NK-92 (cell line): ENCODE data around the gene PNMA8C.
"Not testable (repeated sequence)": the region's sequence is repeated elsewhere in the genome, so short reads cannot be mapped to it uniquely, and the experiment has no call there.

Experiments
- DNase-seq: peaks from one replicate; lab custom pipeline; 2025; ENCODE audit not compliant: unreplicated experiment; lab: John Stamatoyannopoulos, UW

PNMA8C gene

DNA sequence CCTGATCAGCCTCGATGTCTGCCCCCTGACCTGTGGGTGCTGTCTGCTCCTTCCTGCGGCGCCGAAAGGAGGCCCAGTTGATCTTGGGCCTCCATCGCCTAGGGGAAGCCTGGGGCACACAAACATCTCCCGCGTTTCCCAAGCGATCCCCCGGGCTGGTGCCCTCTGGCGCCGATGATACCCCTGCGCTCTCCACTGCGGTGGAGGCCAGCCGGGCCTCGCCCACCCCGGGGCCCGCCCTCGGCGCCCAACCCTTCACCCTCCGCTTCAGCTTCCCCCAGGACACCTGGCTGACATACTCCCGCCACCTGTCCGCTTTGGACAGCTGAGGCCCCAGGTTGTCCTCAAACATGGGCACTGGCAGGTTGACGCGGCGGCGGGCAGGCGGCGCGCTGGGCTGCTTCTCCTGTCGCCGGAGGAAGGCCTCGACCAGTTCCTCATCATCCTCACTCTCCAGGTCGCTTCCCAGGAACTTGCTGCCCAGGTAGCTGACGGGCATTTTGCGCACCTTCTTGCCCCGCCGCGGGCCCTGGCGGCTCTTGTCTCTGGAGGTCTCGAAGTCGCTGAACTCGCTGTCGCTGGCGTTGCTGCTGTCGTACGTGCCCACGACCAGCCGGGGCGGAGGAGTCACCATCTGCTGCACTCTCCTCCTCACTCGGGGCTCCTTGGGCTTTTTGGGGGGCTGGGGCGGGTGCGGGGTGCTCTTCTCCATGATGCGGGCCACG lies 16.6 kb downstream of the PNMA8C start:
- no peak for DNase-seq

DNA sequence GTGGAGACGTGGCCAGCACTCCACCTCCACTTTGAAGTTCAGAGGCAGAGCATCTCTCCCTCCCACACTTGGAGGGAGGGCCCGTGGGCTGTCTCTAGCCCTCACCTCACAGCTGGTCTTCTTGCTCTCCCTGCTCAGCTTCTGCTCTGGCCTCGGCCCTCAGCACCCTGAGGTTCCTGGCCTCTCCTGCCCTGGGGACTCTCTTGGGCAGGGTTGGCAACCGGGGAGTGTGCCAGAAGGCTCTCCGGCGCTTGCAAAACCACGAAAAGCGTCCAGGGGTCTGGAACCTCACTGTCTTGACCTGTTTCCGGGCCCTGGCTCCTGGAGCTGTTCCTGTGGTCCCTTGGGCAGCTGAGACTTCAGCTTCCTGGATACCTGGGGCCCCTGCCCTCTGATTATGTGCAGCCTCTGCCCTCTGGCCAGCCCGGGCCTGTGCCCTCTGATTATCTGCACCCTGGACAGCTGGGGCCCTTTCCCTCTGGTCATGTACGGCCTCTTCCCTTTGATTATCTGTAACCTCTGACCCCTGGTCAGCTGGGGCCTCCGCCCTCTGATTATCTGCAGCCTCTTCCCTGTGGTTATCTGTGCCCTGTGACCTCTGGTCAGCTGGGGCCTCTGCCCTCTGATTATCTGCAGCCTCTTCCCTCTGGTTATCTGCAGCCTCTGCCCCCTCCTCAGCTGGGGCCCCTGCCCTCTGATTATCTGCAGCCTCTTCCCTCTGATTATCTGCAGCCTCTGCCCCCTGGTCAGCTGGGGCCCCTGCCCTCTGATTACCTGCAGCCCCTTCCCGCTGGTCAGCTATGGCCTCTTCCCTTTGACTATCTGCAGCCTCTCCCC lies 17.4 kb downstream of the PNMA8C start:
- no peak for DNase-seq

DNA sequence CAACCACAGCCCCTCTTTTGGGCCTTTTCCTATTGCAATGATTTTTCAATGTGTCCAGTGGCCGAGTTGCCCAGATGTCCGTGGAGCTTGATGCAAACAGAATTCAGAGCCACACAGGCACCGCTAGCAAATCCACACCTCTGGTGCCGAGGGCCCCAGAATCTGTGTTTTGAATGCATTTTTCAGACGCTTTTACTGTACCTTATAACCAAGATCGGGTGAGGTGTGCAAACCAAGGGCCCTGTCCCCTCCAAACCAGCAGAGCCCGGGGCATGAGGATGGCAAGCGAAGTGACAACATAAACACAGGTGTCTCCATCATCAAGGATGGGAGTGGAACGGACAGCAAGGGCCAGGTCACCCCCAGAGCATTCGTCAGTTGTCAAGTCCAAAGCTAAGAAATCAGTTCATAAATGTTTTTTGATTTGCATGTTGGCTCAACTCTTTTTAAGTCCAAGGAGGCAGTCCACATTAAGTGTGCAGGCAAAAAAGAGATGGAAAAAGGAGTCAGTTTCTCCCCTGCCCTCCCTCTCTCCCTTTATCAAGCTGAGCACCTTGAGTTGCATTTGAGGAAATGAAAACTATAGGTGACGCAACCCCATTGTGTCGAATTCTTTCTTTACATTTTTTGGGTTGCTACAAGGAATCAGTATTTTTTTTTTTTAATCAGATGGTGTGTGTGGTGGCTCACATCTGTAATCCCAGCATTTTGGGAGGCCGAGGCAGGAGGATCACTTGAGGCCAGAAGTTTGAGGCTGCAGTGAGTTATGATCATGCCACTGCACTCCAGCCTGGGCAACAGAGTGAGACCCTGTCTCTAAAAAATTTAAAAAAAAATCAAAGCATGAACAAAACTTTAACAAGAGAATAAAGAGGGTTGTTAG lies 18.3 kb downstream of the PNMA8C start:
- DNase-seq = no peak

DNA sequence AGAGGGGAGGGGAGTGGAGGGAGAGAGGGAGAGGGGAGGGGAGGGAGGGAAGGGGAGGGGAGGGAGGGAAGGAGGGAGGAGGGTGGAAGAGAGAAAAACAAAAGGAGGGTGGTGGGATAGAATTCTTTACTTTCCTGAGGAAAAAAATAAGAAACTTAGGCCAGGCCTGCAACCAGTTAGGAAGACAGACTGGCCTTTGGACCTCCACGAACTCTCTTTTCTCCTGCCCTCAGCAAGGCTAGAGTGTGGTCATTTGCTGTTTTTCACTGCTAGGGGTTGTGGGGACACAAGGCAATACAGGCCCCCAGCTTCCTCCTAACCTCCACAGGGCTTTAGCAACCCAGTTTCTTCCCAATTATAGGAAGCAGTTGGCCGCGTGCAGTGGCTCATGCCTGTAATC lies 19.5 kb downstream of the PNMA8C start:
- no peak for DNase-seq

DNA sequence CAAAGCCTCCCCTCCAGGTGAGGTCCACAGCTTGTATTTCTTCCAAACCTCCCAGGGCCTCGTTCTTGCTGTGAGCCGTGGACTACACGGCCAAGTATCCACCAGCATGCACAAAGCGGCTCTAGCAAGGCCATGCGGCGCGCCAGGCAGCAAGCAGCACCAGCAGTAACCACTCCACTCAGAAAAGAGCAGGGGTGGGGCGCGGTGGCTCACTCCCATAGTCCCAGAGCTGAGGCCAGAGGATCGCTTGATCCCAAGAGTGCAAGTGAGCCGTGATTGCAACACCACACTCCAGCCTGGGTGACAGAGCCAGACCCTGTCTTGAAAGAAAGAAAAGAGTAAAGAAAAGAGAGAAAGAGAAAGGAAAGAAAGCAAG lies 20.1 kb downstream of the PNMA8C start:
- DNase-seq = no peak

DNA sequence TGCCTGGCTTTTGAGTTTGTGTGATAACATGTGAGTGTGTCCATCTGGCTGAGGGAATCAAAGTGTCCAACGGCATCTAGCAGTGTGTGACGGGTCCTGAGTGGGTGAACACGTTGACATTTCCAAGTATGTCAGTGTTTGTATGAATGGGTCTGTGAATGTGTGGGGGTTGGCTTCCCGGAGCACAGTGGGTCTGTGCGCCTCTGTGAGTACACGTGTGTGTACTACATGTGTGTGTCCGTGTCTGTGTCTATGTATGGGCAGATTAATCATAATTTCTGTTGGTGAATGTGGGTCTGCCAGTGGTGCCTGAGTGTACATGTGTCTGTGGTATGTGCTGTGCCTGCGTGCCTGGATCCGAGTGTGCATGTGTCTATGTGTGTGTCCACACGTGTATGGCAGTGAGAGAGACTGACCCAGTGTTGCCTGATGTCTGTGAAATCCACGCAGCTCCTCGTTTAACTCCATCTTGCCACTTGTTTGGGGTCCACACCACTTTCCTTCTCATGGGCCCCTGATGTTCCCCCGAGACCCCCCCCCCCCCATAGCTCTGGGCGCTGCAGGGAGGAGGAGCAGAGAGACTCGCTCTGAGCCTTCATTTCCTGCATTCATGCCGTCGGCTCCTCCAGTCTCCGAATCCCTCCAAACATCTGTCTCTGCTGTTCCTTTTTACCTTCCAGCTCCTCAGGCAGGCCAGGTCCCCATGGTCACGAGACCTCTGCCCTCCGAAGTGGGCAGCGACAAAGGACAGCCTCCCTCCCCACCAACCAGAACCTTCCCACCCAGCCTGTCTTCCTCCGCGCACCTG lies 20.7 kb downstream of the PNMA8C start:
- no peak for DNase-seq

DNA sequence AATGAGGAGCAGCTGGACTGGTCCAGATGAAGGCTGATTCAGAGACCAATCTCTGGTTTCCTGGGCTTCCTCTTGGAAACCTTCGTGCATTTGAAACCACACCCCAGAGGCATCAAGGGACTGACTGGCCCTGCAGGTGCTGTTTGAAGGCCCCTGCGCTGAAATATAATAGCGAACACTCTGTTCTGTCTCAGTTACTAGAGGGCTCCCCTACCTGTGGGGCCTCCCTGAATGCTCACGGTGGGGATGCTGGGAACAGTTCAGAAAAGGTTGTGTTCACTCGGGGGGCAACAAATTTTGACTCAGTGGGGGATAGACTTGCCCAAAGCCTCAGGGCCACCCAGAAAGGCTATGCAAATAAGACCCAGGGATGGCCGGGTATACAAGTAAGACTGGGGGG lies 21.8 kb downstream of the PNMA8C start:
- no peak for DNase-seq

DNA sequence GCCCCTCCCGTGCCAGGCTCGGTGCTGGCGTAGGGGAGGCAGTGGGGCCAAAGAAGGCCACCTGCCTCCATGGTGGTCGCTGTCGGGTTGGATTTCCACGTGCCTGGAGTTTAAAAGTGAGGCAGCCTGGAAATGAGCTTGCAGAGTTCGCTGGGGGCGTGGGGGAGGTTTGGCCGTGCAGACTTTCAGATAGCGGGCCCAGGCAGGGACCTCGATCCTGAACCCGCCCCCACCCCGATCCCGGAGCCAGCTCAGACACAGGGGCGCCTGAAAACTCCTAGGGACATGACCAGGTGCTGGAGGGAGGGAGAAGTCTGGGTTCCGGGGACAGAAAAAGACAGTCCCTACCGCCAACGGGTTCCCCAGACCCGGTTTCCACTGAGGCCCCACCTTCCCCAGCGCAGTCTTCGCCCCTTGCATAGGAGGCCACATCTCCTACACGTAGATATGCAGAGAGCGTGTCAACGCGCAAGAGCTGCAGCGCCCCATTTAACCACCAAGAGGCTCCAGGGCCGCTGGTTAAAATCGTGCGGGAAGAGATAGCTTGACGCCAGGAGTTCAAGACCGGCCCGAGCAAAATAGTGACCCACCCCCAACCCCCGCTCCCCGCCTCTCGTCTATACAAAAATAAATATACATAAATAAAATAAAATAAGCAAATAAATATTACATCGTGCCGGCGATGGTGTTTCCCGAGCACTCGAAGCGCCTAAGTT lies 23.8 kb downstream of the PNMA8C start:
- no peak for DNase-seq

DNA sequence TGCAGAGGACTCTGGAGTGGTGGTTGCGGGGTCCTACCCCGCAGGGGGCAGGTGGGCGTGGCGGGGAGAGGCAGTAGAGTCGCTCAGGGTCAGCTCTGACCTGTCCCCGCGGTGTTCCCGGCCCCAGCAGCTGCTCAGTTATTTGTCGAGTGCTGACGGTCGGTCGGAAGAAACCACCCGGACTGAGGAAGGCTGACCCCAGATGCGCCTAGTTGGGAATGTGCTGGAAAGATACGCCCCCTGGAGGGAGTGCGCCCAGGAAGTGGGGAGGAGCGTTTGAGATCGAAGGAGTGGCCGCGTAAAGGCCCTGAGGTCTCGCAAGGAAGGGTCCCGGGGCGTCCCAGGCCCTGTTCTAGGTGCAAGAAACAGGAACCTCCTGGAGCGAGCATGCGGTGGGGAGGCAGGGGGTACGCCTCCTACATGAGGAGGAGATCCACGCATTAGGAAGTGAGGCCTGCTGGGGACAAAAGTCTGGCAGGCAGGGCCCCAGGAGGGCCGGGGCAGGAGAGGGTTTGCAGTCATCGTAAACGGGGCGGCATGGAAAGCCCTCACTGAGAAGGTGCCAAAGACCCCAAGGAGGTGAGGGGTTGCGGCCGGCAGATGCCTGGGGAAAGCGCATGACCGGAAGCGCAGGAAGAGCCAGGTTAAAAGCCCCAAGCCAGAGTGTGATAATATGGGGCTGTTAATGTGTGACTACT lies 24.5 kb downstream of the PNMA8C start:
- no peak for DNase-seq

DNA sequence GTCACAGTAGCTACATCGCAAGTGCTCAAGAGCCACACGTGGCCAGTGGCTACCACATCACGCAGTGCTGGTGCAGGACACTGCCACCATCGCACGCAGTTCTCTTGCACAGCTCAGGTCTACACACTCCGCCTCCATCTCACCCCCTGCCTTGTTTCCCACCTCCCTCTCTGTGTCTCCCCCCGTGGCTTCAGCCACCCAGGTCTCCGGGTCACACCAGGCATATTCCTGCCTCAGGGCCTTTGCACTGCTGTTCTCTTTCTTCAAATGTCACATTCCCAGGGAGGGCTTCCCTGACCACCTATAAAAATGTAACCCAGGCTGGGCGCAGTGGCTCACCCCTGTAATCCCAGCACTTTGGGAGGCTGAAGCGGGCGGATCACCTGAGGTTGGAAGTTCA lies 26.0 kb downstream of the PNMA8C start:
- DNase-seq = no peak

DNA sequence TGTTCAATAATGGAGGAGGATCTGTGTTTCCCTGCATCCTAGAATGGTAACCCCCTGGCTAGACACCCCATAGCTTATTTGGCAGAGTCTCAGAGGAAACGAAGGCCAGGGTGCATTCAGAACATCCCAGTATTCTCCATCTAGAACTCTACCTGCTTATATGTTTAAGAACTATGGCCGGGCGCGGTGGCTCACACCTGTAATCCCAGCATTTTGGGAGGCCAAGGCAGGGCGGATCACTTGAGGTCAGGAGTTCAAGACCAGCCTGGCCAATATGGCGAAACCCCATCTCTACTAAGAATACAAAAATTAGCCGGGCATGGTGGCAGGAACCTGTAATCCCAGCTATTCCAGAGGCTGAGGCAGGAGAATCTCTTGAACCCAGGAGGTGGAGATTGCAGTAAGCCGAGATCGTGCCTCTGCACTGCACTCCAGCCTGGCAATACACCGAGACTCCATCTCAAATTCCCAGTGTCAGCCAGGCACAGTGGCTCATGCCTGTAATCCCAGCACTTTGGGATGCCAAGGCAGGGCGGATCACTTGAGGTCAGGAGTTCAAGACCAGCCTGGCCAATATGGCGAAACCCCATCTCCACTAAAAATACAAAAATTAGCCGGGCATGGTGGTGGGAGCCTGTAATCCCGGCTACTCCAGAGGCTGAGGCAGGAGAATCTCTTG lies 30.8 kb downstream of the PNMA8C start:
- not testable (repeated sequence) for DNase-seq

DNA sequence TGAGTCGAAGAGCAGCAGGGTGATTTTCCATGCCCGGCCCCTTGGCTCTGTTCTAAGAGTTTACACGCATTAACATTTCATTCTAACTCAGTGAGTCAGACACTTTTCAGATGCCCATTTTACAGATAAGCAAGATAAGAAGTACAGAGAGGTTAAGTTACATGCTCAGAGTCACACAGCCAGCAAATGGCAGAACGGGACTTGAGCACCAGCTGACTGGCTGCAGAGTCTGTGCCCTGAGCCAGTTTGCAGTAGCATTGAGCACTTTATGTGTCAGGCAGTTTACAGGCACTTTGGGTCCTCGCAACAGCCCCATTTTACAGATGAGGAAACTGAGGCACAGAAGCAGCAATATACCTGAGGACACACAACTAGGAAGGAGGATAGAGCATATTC lies 34.3 kb downstream of the PNMA8C start:
- DNase-seq = no peak

DNA sequence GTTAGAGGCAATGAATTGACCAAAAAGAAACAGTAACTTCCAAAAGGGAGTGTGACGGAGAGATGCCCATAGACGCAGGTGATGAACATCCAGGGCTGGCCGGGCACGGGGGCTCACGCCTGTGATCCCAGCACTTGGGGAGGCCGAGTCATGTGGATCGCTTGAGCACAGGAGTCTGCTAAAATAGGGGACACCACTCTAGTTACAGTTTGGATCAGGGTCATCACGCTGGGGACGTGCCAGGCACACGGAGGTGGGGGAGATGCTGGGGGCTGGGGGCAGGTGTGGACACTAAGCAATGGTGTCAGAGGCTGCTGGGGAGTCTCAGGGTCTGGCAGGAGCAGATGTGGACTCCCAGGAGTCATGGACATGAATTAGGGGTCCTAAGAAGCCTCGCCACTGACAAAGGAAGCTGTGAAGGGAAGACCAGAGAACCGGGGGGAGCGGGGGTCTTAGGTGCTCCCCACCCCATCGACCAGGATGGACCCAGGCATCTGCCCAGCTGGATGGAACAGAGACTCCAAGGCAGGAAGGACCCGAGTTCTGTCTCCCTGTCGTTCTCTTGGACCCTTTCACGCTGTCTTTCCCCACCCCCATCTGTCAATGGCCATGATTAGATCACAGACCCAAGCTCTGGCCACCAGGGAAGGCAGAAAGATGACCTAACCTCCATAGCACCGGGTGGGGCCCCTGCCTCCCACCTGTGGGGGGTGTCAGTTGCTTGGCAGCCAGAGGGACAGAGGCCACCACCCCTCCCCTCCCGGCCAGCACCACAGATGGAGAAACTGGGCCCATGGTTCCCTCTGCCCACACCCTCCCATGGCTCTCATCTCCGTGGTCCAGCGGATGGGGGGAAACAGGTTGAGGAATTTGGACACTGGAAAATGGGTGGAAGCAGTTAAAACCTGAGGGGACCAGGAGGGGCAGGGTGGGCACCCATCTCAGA lies 35.0 kb downstream of the PNMA8C start:
- no peak for DNase-seq

DNA sequence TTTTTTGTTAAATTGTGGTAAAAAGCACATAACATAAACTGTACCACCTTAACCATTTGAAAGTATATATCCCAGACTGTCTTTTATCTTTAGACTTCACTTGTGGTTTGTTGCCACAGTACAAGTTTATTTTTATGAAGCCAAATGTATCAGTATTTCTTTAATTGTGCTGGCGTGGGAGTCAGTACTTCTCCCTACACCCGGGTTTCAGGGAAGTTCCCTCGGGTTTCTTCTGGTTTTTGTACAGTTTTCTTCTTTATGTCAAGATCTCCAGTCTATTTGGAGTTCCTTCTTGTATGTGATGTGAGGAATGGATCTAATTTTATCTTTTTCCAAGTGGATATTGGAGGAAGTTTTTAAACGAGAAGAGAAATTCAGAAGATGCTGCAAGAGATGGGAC lies 35.9 kb downstream of the PNMA8C start:
- no peak for DNase-seq

DNA sequence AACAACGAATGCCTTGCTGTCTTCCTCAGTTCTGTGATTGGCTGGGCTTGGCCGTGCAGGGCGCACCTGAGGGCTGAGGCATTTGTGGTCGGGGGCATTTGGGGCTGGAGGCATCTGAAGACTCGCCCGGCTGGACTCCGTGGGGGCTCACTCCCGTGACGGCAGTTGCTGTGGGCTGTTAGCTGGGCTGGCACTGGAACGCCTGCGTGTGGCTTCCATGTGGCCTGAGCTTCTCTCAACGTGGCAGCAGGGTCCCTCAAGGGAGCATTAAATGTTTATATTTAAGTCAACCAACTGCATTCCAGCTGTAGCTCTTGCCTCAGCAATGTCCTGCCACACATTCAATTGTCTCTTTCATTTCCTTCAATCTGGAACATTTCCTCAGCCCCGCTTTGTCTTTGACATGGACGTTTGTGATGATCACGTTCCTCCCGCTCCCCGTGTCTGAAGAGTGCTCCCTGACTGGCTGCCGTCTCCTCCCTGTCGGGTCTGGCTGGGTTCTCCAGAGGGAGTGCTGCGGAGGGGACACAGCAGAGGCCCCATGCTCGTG lies 36.4 kb downstream of the PNMA8C start:
- DNase-seq = no peak

DNA sequence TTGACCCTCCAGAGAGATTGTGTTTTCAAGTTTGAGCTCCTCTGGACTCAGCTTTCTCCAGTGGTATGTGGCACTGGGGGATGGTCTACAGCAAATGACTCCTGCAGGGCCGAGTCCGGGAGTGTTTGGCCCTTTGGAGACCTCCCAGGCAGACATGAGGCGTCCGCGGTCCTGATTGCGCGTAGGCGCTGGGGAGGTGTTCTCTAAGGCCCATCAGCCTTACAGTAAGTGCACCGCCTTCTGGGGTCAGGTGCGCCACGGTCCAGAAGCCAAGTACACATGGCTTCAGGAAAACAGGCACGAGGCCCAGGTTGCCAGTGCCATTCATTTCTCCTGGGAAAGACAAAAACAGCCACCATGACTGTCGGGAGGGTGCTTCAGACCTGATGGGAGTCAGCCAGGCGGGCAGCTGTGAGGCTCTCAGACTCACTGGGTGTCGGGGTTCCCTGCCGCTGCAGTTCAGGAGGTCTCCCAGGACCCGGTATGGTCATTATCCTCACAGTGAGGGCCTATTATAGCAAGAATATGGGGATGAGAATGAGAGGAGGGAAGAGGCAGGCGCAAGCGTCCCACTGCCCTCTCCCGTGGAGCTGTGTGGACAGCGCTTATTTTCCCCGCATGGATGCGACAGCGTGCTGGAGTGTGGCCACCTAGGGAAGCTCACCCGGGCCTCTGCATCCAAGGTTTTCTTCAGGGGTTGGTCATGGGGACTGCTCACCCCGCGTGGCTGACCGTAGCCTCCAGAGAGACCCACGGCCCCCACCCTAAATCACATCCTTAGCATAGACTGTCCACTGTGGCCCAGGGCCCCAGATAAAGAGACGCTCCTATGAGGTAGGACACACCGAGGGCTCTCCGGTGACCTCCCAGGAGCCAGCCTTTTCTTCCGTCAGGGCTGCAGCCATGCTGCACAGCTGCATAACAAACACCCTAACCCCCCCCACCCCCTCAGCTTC lies 37.2 kb downstream of the PNMA8C start:
- DNase-seq = no peak
